ENCODE results near the gene HMCES.

Gene HMCES

GRCh38 chr3:129314386-129315222 is 35.9 kb downstream of the HMCES start (continued):
- TF ChIP-seq, protein P1, sequence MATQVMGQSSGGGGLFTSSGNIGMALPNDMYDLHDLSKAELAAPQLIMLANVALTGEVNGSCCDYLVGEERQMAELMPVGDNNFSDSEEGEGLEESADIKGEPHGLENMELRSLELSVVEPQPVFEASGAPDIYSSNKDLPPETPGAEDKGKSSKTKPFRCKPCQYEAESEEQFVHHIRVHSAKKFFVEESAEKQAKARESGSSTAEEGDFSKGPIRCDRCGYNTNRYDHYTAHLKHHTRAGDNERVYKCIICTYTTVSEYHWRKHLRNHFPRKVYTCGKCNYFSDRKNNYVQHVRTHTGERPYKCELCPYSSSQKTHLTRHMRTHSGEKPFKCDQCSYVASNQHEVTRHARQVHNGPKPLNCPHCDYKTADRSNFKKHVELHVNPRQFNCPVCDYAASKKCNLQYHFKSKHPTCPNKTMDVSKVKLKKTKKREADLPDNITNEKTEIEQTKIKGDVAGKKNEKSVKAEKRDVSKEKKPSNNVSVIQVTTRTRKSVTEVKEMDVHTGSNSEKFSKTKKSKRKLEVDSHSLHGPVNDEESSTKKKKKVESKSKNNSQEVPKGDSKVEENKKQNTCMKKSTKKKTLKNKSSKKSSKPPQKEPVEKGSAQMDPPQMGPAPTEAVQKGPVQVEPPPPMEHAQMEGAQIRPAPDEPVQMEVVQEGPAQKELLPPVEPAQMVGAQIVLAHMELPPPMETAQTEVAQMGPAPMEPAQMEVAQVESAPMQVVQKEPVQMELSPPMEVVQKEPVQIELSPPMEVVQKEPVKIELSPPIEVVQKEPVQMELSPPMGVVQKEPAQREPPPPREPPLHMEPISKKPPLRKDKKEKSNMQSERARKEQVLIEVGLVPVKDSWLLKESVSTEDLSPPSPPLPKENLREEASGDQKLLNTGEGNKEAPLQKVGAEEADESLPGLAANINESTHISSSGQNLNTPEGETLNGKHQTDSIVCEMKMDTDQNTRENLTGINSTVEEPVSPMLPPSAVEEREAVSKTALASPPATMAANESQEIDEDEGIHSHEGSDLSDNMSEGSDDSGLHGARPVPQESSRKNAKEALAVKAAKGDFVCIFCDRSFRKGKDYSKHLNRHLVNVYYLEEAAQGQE (tag by site-specific recombination; IDR thresholded peaks at IDR 0.05): no peak; the same call in 1 of the 2 replicates
- TF ChIP-seq ZBTB1 (tag by site-specific recombination; IDR thresholded peaks at IDR 0.05) (no peak), YY2 (tag by site-specific recombination; IDR thresholded peaks at IDR 0.05) (no peak), KLF9 (tag by site-specific recombination; IDR thresholded peaks at IDR 0.05; ENCODE audit: low read depth) (no peak), ZNF175 (tag by site-specific recombination; IDR thresholded peaks at IDR 0.05) (no peak), BCL11B (tag by site-specific recombination; IDR thresholded peaks at IDR 0.05; ENCODE audit: low read depth) (0 out of 2 replicates have a peak, but pooled peaks have one; percentile 33), CTCF (tag by site-specific recombination; IDR thresholded peaks at IDR 0.05) (no peak; the same call in 1 of the 2 replicates), ZBTB44 (tag by site-specific recombination; IDR thresholded peaks at IDR 0.05) (no peak), ZNF585B (tag by site-specific recombination; IDR thresholded peaks at IDR 0.05) (no peak), SCRT2 (tag by site-specific recombination; IDR thresholded peaks at IDR 0.05) (no peak), ZNF19 (tag by site-specific recombination; IDR thresholded peaks at IDR 0.05; ENCODE audit: low read depth) (no peak), ZNF555 (tag by site-specific recombination; conservative IDR thresholded peaks at IDR 0.05) (no peak), ZNF423 (tag by site-specific recombination; IDR thresholded peaks at IDR 0.05) (no peak)
- TF ChIP-seq, protein P2, sequence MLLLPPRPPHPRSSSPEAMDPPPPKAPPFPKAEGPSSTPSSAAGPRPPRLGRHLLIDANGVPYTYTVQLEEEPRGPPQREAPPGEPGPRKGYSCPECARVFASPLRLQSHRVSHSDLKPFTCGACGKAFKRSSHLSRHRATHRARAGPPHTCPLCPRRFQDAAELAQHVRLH (tag by site-specific recombination; IDR thresholded peaks at IDR 0.05): peak; percentile 23; the same call in 1 of the 2 replicates

DNA sequence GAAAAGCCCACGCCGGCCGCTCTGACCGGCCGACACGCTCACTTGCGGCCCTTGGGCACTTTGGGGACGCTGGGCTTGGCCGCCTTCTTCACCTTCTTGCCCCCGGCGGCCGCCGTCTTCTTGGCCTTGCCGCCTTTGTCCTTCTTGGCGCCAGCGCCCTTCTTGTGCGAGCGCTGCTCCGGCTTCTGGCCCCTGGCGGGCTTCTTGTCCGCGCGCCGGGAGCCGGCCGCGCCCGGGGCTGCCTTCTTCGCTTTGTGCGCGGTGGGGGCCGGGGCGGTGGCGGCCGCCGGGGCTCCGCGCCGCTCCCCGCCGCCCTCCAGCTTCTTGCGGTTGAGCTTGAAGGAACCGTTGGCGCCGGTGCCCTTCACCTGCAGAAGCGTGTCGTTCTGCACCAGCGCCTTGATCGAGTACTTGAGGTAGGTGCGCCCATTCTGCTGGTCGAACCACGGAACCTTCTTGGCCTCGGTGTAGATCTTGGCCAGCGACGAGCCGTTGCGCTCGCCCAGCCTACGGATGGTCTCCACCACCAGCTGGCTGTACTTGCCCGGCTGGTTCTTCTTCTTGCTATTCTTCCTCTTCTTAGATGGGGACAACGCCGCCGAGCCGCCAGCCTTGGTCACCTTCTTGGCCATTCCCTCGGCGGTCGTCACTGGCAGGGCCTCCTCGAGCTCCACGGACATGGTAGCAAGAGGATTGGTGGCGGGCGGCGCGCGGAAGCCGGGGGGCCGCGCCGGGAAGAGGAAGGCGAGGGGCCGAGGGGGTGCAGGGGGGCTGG is 36.7 kb downstream of the HMCES start:
- TF ChIP-seq, protein P3, sequence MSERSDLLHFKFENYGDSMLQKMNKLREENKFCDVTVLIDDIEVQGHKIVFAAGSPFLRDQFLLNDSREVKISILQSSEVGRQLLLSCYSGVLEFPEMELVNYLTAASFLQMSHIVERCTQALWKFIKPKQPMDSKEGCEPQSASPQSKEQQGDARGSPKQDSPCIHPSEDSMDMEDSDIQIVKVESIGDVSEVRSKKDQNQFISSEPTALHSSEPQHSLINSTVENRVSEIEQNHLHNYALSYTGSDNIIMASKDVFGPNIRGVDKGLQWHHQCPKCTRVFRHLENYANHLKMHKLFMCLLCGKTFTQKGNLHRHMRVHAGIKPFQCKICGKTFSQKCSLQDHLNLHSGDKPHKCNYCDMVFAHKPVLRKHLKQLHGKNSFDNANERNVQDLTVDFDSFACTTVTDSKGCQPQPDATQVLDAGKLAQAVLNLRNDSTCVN (tag by site-specific recombination; optimal IDR thresholded peaks at IDR 0.05): peak; percentile 73
- 0 out of 2 replicates have a peak, but pooled peaks have one; percentile 31 for TF ChIP-seq GLIS2 (tag by site-specific recombination; IDR thresholded peaks at IDR 0.05)
- TF ChIP-seq GLIS1 (tag by site-specific recombination; IDR thresholded peaks at IDR 0.05): 0 out of 2 replicates have a peak, but pooled peaks have one; percentile 3
- TF ChIP-seq ZBTB44 (tag by site-specific recombination; IDR thresholded peaks at IDR 0.05): no peak
- TF ChIP-seq, protein P4, sequence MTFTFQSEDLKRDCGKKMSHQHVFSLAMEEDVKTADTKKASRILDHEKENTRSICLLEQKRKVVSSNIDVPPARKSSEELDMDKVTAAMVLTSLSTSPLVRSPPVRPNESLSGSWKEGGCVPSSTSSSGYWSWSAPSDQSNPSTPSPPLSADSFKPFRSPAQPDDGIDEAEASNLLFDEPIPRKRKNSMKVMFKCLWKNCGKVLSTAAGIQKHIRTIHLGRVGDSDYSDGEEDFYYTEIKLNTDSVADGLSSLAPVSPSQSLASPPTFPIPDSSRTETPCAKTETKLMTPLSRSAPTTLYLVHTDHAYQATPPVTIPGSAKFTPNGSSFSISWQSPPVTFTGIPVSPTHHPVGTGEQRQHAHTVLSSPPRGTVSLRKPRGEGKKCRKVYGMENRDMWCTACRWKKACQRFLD (tag by site-specific recombination; IDR thresholded peaks at IDR 0.05): peak; percentile 72; the same call in 1 of the 2 replicates
- no peak for TF ChIP-seq SCRT2 (tag by site-specific recombination; IDR thresholded peaks at IDR 0.05)
- TF ChIP-seq, protein P5, sequence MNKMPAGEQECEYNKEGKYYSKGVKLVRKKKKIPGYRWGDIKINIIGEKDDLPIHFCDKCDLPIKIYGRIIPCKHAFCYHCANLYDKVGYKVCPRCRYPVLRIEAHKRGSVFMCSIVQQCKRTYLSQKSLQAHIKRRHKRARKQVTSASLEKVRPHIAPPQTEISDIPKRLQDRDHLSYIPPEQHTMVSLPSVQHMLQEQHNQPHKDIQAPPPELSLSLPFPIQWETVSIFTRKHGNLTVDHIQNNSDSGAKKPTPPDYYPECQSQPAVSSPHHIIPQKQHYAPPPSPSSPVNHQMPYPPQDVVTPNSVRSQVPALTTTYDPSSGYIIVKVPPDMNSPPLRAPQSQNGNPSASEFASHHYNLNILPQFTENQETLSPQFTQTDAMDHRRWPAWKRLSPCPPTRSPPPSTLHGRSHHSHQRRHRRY (tag by site-specific recombination; IDR thresholded peaks at IDR 0.05): 0 out of 2 replicates have a peak, but pooled peaks have one; percentile 76
- Histone ChIP-seq H3K9me3 (ENCODE audit: control insufficient read depth, insufficient read depth, low read depth, low read length) (no peaks in the 10 kb centered on the region), H3K4me1 (ENCODE audit: control insufficient read depth, insufficient read depth, low read length) (no peaks in the 10 kb centered on the region), H3K27ac (ENCODE audit: extremely low read depth, low read depth, low read length) (peak overlapping the region; percentile 83), H3K4me3 (ENCODE audit: low read depth, low read length) (peak overlapping the region; percentile 97), H3K36me3 (ENCODE audit: control insufficient read depth in 2 of 2, insufficient read depth in 1 of 2, low read length in 2 of 2) (peaks cover 0 to 24% of the 10 kb centered on the region in 2 experiments; a peak in 1 of 3 replicates)
- ChIA-PET CTCF (interaction anchor here (0.6 to 1.8 kb wide), 5 partner anchors 15 to 345 kb away, joined by 3 to 11 read pairs (median 5); no protein-coding TSS in a partner anchor), POLR2A (interaction anchor here (0.7 to 4.0 kb wide), 19 partner anchors 9 to 437 kb away, joined by 3 to 42 read pairs (median 5); partner anchors contain the start of genes COPG1, HMCES, IFT122 and MBD4)
